Spleen (tissue), 7 donors: ENCODE results near the gene RARA.

Source experiments
- POLR2A ChIP-seq, 3 donors: fragments of 450-650 bp; IDR thresholded peaks; one replicate each; pipeline ENCODE4 v1.5.1; 2017; ENCODE audit warnings: antibody characterized with exemption in 3 of 3, mild to moderate bottlenecking in 1 of 3
- TF ChIP-seq, protein P1 (sequence below), 11 experiments: fragments of 200-600 bp in 7 of 11; fragments of 450-650 bp in 4 of 11; sonication (generic) in 4 of 11; IDR thresholded peaks in 8 of 11; conservative IDR thresholded peaks in 3 of 11; 1 replicate in 7 of 11; 2 replicates in 4 of 11; pipeline versions ENCODE4 v1.4.0 to v1.8.0; 2016 to 2021; ENCODE audit warnings: antibody characterized with exemption in 11 of 11, inconsistent platforms in 4 of 11, mild to moderate bottlenecking in 1 of 11
- donor health status: DM: no; HTN: no; CAD: no; lungs with moderate emphysema.
- donor health status: DM: no; HTN: no; CAD: no.
- donor health status: DM: no; HTN: no; CAD: no.

DNA sequence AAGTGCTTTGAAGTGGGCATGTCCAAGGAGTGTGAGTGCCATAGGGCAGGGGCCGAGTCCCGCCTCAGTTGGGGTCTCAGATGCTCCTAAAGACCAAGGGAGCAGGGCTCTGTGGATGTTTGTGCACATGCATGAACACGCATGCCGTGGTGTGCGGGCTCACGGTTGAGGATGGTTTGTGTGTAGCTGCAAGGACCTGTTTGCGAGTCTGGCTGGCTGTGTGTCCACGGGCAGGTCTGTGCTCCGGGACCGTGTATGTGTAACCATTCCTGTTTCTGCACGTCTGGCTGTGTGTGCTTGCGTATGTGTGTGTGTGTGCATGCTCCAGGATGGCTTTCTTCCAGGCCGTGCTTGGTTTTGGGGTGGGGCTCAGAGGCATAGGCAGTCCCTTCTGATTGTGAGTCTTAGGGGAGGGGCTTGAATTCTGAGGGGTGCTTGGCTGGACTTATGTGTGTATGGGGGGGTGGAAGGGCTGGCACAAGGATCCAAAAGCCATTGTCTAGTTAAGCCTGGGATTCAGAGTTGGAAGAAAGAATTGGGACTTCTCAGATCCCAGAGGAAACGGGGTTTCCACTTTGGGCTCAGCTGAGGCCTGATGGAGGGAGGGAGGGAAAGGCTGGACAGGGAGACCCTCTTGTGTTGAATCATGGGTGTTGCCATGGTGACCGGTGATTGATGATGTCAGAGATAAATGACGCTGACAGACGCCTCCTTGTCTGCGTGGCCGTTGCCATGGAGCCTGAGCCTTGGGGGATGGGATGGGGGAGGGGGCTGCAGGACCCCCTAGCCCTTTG, 41.1 kb downstream of the RARA start:
- no peak for TF ChIP-seq POLR2A (IDR thresholded peaks at IDR 0.05)
- TF ChIP-seq, protein P1, sequence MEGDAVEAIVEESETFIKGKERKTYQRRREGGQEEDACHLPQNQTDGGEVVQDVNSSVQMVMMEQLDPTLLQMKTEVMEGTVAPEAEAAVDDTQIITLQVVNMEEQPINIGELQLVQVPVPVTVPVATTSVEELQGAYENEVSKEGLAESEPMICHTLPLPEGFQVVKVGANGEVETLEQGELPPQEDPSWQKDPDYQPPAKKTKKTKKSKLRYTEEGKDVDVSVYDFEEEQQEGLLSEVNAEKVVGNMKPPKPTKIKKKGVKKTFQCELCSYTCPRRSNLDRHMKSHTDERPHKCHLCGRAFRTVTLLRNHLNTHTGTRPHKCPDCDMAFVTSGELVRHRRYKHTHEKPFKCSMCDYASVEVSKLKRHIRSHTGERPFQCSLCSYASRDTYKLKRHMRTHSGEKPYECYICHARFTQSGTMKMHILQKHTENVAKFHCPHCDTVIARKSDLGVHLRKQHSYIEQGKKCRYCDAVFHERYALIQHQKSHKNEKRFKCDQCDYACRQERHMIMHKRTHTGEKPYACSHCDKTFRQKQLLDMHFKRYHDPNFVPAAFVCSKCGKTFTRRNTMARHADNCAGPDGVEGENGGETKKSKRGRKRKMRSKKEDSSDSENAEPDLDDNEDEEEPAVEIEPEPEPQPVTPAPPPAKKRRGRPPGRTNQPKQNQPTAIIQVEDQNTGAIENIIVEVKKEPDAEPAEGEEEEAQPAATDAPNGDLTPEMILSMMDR (IDR thresholded peaks at IDR 0.05 in 8 of 11, conservative IDR thresholded peaks at IDR 0.05 in 3 of 11), result no peak
